Body of pancreas (tissue), 4 donors: ENCODE results near the gene SLC25A51. TPM values are rescaled to one million over a fixed set of nuclear protein-coding genes. Genes with fewer than 3 reads are reported as not detected.
A peak's percentile ranks its signal among the peaks of the same experiment; 100 is the strongest.

Source experiments
- ATAC-seq: fragments of 150-250 bp; one replicate; pipeline ENCODE4 v1.9.1; 2016
- DNase-seq, 4 donors: peaks; one replicate each; pipeline ENCODE4 v3.0.0-alpha.2; 2019
- H3K27ac ChIP-seq, 4 donors: fragments of 200-600 bp; sonication (generic); 1 replicate in 3 of 4; 2 replicates in 1 of 4; pipeline versions ENCODE4 v1.5.1 to v1.6.1; 2016 to 2019; ENCODE audit warnings: mild to moderate bottlenecking in 1 of 4, mixed read lengths in 1 of 4, moderate library complexity in 1 of 4
- H3K27me3 ChIP-seq, 2 donors: fragments of 200-600 bp; sonication (generic); one replicate each; pipeline ENCODE4 v1.6.0; 2016; ENCODE audit warnings: mild to moderate bottlenecking in 1 of 2
- H3K36me3 ChIP-seq, 2 donors: fragments of 200-600 bp; sonication (generic); replicated peaks in 1 of 2; 2 replicates each; pipeline ENCODE4 v1.5.1; 2016; ENCODE audit warnings: low read depth in 2 of 2; ENCODE audit not compliant: insufficient read depth in 1 of 2
- H3K4me1 ChIP-seq: fragments of 200-600 bp; sonication (generic); one replicate; pipeline ENCODE4 v1.6.0; 2016
- H3K4me3 ChIP-seq, 2 donors: fragments of 200-600 bp; sonication (generic); 1 replicate in 1 of 2; 2 replicates in 1 of 2; pipeline ENCODE4 v1.5.1; 2016 to 2019
- H3K9me3 ChIP-seq, 3 donors: fragments of 200-600 bp; sonication (generic); 1 replicate in 2 of 3; 2 replicates in 1 of 3; pipeline ENCODE4 v1.5.1; 2016
- CTCF ChIP-seq, 7 experiments: fragments of 450-650 bp in 4 of 7; fragments of 200-600 bp in 3 of 7; sonication (generic) in 3 of 7; IDR thresholded peaks; one replicate each; pipeline ENCODE4 v1.5.1; 2016 to 2019; ENCODE audit warnings: antibody characterized with exemption in 7 of 7
- POLR2A ChIP-seq, 3 donors: fragments of 450-650 bp; IDR thresholded peaks; one replicate each; pipeline ENCODE4 v1.6.1; 2016; ENCODE audit warnings: antibody characterized with exemption in 3 of 3, mild to moderate bottlenecking in 2 of 3
- WGBS, 2 donors: methylation state at CpG; one replicate each; pipeline ENCODE4 v1.1.5; 2017; 5-methylcytosine and 5-hydroxymethylcytosine counted together
- intact Hi-C: fragments of 100-400 bp; cut with DNase I; formaldehyde crosslinking; loops from one replicate; pipeline ENCODE4 v1.15.1; 2023
- total RNA-seq, 2 donors: library from RNA; depleted of rRNA; stranded (reverse); fragments of >200 nt; gene quantifications; one replicate each; pipeline ENCODE4 v1.1.0, GENCODE V29; 2016

Gene SLC25A51
- 10 to 100 TPM; 17.1 to 18.1 TPM for total RNA-seq

GRCh38 chr9:37903647-37904444, at the start of gene SLC25A51:
Gene SLC25A51, minus strand, starts transcription at chr9:37904127. Its CDS starts 15,577 bp downstream, at chr9:37888550.
- Histone ChIP-seq H3K36me3 (peaks cover 0 to 6% of the 10 kb centered on the region in 2 donors), H3K4me3 (peak within 1 kb of the TSS; percentile 75 to 98), H3K9me3 (no peaks in the 10 kb centered on the region), H3K27me3 (no peaks in the 10 kb centered on the region), H3K27ac (peak within 1 kb of the TSS; percentile 75 to 89 (median 88)), H3K4me1 (peaks cover 38% of the 10 kb centered on the region)
- intact Hi-C loops, result no loop called here
- 1% methylated on average over 20 to 82 of the region's 84 CpGs for WGBS, 2 donors
- peak; percentile 95 to 96 (median 96) for DNase-seq
- peak; percentile 91 for ATAC-seq
- TF ChIP-seq POLR2A (IDR thresholded peaks at IDR 0.05), result peak; percentile 56 to 80 (median 73)
- TF ChIP-seq CTCF (IDR thresholded peaks at IDR 0.05), result peak; percentile 62 to 99 (median 99)

- Histone ChIP-seq H3K9me3 (no peaks in the 10 kb centered on the region), H3K36me3 (peaks cover 0 to 3% of the 10 kb centered on the region in 2 donors), H3K4me1 (peaks cover 51% of the 10 kb centered on the region), H3K27me3 (no peaks in the 10 kb centered on the region), H3K4me3 (no peak overlapping the region), H3K27ac (peak overlapping the region; percentile 32 to 66 (median 50))
- 88 to 91% methylated on average over 4 to 5 of the region's 5 CpGs for WGBS, 2 donors
- ATAC-seq (no peak), DNase-seq (no peak)
- intact Hi-C loops, result no loop called here
- no peak for TF ChIP-seq CTCF (IDR thresholded peaks at IDR 0.05)
- no peak for TF ChIP-seq POLR2A (IDR thresholded peaks at IDR 0.05)
Measured at GRCh38 chr9:37953206-37953774, 49.4 kb upstream of the SLC25A51 start.

GRCh38 chr9:37952731-37953130, 48.8 kb upstream of the SLC25A51 start:
- no peak for ATAC-seq
- no peaks in the 10 kb centered on the region for H3K27me3 ChIP-seq
- peaks cover 48% of the 10 kb centered on the region for H3K4me1 ChIP-seq
- H3K9me3 ChIP-seq, result no peaks in the 10 kb centered on the region
- H3K36me3 ChIP-seq, result peaks cover 0 to 3% of the 10 kb centered on the region in 2 donors
- H3K4me3 ChIP-seq, result no peak overlapping the region
- intact Hi-C loops, result no loop called here
- no peak for DNase-seq
- H3K27ac ChIP-seq, result peak overlapping the region in 1 of 4 donors; percentile 66
- WGBS, 2 donors, result 84 to 91% methylated on average over 6 of the region's 6 CpGs
- no peak for TF ChIP-seq CTCF (IDR thresholded peaks at IDR 0.05)
- TF ChIP-seq POLR2A (IDR thresholded peaks at IDR 0.05), result no peak

GRCh38 chr9:37951671-37952449, 47.9 kb upstream of the SLC25A51 start:
- Histone ChIP-seq H3K27me3 (no peaks in the 10 kb centered on the region), H3K27ac (peak overlapping the region; percentile 52 to 71 (median 64)), H3K9me3 (no peaks in the 10 kb centered on the region), H3K4me1 (peaks cover 39% of the 10 kb centered on the region), H3K4me3 (no peak overlapping the region), H3K36me3 (peaks cover 0 to 3% of the 10 kb centered on the region in 2 donors)
- ATAC-seq, result no peak
- no peak for DNase-seq
- no peak for TF ChIP-seq POLR2A (IDR thresholded peaks at IDR 0.05)
- TF ChIP-seq CTCF (IDR thresholded peaks at IDR 0.05), result no peak
- 76 to 77% methylated on average over 12 of the region's 12 CpGs for WGBS, 2 donors
- intact Hi-C loops, result no loop called here
